Vagina (tissue), 2 donors: ENCODE results near the gene ITPKB.

ENCODE experiments used
- CTCF ChIP-seq, 3 experiments: fragments of 450-650 bp in 2 of 3; fragments of 200-600 bp in 1 of 3; sonication (generic) in 1 of 3; IDR thresholded peaks; one replicate each; pipeline ENCODE4 v1.5.1; 2017 to 2019; ENCODE audit warnings: antibody characterized with exemption in 3 of 3, mild to moderate bottlenecking in 2 of 3, moderate library complexity in 2 of 3
- POLR2A ChIP-seq, 2 donors: fragments of 450-650 bp; IDR thresholded peaks; one replicate each; pipeline ENCODE4 v1.6.1; 2017; ENCODE audit warnings: antibody characterized with exemption in 2 of 2, mild to moderate bottlenecking in 2 of 2, moderate library complexity in 2 of 2
- POLR2AphosphoS5 ChIP-seq, 2 donors: sonication (generic); formaldehyde crosslinking; IDR thresholded peaks; one replicate each; pipeline ENCODE4 v1.9.0; 2017; ENCODE audit warnings: antibody characterized with exemption in 2 of 2, mild to moderate bottlenecking in 2 of 2, low read depth in 1 of 2; ENCODE audit not compliant: insufficient read depth in 1 of 2

GRCh38 chr1:226659641-226660040, 79.4 kb downstream of the ITPKB start:
- TF ChIP-seq POLR2AphosphoS5 (IDR thresholded peaks at IDR 0.05; ENCODE audit: insufficient read depth in 1 of 2, low read depth in 1 of 2), result no peak
- TF ChIP-seq CTCF (IDR thresholded peaks at IDR 0.05), result no peak
- no peak for TF ChIP-seq POLR2A (IDR thresholded peaks at IDR 0.05)
